ENCODE results near the gene CD8B.
A peak's percentile ranks its signal among the peaks of the same experiment; 100 is the strongest.
"Not testable (repeated sequence)": the region's sequence is repeated elsewhere in the genome, so short reads cannot be mapped to it uniquely, and the experiment has no call there.

Gene CD8B

GRCh38 chr2:86861628-86862379, at the start of gene CD8B:
CD8B (minus strand) TSS chr2:86861886; CDS start chr2:86861865, 21 bp downstream.
- DNase-seq = not testable (repeated sequence)

GRCh38 chr2:86905868-86906267, 44.2 kb upstream of the CD8B start:
- not testable (repeated sequence) for DNase-seq

- DNase-seq = not testable (repeated sequence)
Measured at GRCh38 chr2:86900687-86901086, 39.0 kb upstream of the CD8B start.

GRCh38 chr2:86886026-86886425, 24.3 kb upstream of the CD8B start:
- not testable (repeated sequence) for DNase-seq

- not testable (repeated sequence) for DNase-seq
Measured at GRCh38 chr2:86882865-86883264, 21.2 kb upstream of the CD8B start.

GRCh38 chr2:86882118-86882665, 20.5 kb upstream of the CD8B start:
- DNase-seq = not testable (repeated sequence)

- not testable (repeated sequence) for DNase-seq
Measured at GRCh38 chr2:86878986-86879385, 17.3 kb upstream of the CD8B start.

- not testable (repeated sequence) for DNase-seq
Measured at GRCh38 chr2:86870941-86871340, 9.3 kb upstream of the CD8B start.

- not testable (repeated sequence) for DNase-seq
Measured at GRCh38 chr2:86868895-86869468, 7.3 kb upstream of the CD8B start.

GRCh38 chr2:86862380-86862703, 656 bp upstream of the CD8B start:
- not testable (repeated sequence) for DNase-seq

GRCh38 chr2:86861175-86861574, 511 bp downstream of the CD8B start:
- not testable (repeated sequence) for DNase-seq

- DNase-seq = not testable (repeated sequence)
Measured at GRCh38 chr2:86860573-86860972, 1.1 kb downstream of the CD8B start.

GRCh38 chr2:86857688-86858087, 4.0 kb downstream of the CD8B start:
- not testable (repeated sequence) for DNase-seq

- not testable (repeated sequence) for DNase-seq
Measured at GRCh38 chr2:86856498-86856897, 5.2 kb downstream of the CD8B start.

GRCh38 chr2:86855981-86856380, 5.7 kb downstream of the CD8B start:
- DNase-seq = not testable (repeated sequence)

GRCh38 chr2:86851581-86851980, 10.1 kb downstream of the CD8B start:
- not testable (repeated sequence) for DNase-seq

GRCh38 chr2:86842607-86843234, 19.0 kb downstream of the CD8B start:
- DNase-seq = peak in 2 of 6 experiments; percentile 5 to 13

- not testable (repeated sequence) for DNase-seq
Measured at GRCh38 chr2:86841330-86841729, 20.4 kb downstream of the CD8B start.

GRCh38 chr2:86839871-86840548, 21.7 kb downstream of the CD8B start:
- not testable (repeated sequence) for DNase-seq

GRCh38 chr2:86839455-86839854, 22.2 kb downstream of the CD8B start:
- DNase-seq = not testable (repeated sequence)

- not testable (repeated sequence) for DNase-seq
Measured at GRCh38 chr2:86837714-86838113, 24.0 kb downstream of the CD8B start.

GRCh38 chr2:86836915-86837695, 24.6 kb downstream of the CD8B start:
- peak in 1 of 6 experiments; percentile 14 for DNase-seq

Measured in stimulated activated naive CD4-positive, alpha-beta T cell (primary cell).